Astrocyte of the cerebellum (primary cell): ENCODE results near the gene SMCO3.

Experiments used
- DNase-seq: peaks from one replicate; pipeline ENCODE4 v3.0.0-alpha.2; 2011; ENCODE audit warnings: low read depth
- H3K4me3 ChIP-seq: 2 replicates; pipeline ENCODE4 v1.5.1; 2011; ENCODE audit warnings: mild to moderate bottlenecking, low read depth, low read length, moderate library complexity
- in situ Hi-C: cut with HindIII; loops from 2 replicates; pipeline ENCODE4 v1.10.0; 2017; ENCODE audit warnings: low sequenced_read_pairs
- TF ChIP-seq, protein P1 (sequence below): IDR thresholded peaks from 2 replicates; pipeline ENCODE4 v1.5.1; 2012; ENCODE audit warnings: low read length, low read depth, moderate library complexity, mild to moderate bottlenecking; ENCODE audit errors: missing control alignments

SMCO3 gene

DNA sequence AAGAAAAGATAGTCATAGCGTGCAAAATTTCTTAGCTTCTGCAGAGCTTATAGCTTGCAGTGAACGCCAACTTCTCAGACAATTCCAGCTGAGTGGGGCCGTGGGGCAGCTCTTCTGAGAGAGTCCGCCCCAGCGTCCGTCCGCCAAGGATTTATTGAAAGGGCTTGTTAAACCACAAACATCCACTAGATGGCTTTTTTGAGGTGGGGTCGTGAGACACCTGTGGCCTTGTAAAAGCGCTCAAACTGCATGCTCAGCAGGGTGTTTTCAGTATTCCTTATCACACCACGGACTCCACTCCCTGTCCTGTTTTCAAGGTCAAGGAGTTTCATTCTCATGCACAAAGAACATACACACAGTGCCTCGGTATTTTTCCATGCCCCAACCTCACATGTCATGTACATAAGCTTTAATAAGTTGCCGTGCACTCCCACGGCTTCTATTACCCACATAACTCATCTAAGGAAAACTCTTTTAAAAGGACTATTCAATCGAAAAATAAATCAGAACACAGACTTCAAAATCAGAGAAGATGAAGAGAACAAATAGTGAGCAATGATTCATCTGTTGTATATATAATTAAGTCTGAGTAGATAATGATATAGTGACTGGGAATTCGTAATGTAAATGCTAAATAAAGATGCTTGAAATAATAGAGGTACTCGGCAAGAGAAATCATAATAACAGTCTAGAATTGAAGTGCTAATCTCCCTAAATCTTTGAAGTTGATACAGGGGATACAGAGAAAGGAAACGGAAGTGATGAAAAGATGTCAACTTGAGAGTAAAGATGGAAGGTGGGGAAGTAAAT is 57.4 kb downstream of the SMCO3 start:
- in situ Hi-C loops: no loop called here
- TF ChIP-seq, protein P1, sequence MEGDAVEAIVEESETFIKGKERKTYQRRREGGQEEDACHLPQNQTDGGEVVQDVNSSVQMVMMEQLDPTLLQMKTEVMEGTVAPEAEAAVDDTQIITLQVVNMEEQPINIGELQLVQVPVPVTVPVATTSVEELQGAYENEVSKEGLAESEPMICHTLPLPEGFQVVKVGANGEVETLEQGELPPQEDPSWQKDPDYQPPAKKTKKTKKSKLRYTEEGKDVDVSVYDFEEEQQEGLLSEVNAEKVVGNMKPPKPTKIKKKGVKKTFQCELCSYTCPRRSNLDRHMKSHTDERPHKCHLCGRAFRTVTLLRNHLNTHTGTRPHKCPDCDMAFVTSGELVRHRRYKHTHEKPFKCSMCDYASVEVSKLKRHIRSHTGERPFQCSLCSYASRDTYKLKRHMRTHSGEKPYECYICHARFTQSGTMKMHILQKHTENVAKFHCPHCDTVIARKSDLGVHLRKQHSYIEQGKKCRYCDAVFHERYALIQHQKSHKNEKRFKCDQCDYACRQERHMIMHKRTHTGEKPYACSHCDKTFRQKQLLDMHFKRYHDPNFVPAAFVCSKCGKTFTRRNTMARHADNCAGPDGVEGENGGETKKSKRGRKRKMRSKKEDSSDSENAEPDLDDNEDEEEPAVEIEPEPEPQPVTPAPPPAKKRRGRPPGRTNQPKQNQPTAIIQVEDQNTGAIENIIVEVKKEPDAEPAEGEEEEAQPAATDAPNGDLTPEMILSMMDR: peak; percentile 41
- H3K4me3 ChIP-seq: no peak overlapping the region
- no peak for DNase-seq
